NCI-H1417 treated with DMSO at 0.1 percent for 48 hours (cell line): ENCODE data around the gene BUB3.

Experiments
- DNase-seq: peaks from one replicate; lab custom pipeline; 2025; lab: John Stamatoyannopoulos, UW

BUB3 gene, protein sequence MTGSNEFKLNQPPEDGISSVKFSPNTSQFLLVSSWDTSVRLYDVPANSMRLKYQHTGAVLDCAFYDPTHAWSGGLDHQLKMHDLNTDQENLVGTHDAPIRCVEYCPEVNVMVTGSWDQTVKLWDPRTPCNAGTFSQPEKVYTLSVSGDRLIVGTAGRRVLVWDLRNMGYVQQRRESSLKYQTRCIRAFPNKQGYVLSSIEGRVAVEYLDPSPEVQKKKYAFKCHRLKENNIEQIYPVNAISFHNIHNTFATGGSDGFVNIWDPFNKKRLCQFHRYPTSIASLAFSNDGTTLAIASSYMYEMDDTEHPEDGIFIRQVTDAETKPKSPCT

DNA sequence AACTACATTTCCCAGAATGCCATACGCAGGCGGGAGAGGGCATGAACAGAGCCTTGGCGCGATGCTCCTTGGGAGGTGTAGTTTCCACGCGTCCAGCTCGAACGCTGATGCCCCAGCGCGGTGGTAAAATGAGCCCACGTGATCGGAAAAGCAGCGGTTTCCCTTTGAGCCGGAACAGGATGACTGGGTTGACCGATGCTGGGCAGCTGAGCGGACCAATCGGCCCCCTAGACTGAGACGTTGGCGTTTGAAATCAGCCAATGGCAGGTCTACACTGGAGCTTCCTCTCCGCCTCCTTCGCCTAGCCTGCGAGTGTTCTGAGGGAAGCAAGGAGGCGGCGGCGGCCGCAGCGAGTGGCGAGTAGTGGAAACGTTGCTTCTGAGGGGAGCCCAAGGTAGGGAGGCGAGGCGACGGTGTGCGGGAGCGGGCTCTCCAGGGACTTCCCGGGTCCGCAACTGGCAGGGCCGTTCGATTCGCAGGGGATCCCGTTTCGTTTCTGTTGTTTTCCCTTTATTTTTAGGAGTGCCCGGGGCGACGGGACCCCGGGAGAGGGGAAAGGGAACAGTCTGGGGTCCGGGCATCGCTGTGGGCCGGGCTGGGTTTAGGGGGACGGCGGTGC is at the start of gene BUB3:
TSS of gene BUB3 (plus strand) at position 311 of the 619 bp plus-strand sequence. CDS start 516 bp downstream, outside the sequence.
- DNase-seq: peak; percentile 81

GRCh38 chr10:123109466-123109865 is 44.7 kb upstream of the BUB3 start:
- DNase-seq: no peak

DNA sequence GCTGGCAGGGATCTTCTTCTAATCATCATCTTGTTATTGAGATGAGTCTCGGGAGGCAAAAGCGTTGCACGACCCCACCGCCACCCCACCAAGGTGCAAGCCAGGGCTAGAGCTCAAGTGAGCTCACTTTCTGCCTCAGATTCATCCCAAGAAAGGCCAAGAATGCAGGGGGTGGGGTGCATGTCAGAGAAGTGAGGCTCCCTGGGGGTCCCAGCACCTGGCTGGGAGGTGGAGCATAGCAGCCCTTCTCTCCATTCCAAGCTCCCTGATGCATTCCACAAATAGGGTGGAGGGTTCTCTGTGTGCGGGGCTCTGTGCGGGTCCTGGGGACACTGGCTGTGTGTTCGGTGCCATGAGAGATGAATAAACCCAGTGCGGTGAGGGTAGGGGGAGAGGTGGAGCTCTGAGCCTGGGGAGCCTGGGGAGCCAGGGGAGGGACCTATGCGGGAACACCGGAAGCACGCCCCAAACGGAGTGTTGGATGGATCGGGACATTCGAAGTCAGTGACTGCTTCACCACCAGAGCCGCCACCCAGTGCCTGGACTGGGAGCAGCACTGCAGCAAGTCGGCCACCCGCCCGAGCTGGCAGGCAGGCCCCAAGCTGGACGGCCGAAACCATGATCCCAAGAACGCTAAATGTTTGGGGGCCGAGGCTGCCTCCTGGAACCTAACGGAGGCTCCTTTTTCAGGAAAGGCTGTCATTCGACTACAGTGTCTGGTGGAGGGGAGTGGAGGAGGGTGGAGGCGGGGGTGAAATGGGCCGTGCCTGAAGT is 36.4 kb upstream of the BUB3 start:
- DNase-seq: no peak

- DNase-seq: no peak
Measured at GRCh38 chr10:123119081-123119480, 35.1 kb upstream of the BUB3 start.

GRCh38 chr10:123126246-123126645 is 28.0 kb upstream of the BUB3 start:
- no peak for DNase-seq

DNA sequence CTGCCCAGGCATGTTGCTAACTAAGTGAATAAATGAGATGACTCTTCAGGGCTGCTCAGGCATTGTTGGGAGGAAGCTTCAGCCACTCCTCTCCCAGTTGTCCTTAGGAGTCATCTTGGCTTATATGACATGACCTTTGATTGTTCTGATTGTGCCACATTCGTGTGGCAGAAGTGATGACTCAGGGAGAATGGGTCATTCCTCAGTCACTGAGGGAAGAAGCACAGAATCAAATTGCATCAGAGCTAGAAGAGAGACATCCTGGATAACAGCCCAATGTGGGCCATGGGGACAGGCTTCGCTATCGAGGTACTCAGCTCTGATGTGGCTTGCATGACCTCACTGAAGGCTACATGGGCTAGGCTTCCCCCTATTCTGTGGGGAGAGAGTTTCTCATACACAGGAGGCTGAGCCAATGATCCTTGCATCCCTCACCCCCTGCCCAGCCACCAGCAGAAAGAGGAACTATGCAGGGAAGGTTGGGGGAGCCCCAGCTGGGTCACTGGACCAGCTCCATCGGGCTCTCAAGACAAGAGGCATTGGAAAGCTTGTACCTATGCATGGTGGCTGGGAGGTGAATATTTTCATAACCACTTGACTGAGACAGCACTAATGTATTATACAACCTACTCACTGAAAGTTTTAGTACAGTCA is 24.5 kb upstream of the BUB3 start:
- DNase-seq: no peak

DNA sequence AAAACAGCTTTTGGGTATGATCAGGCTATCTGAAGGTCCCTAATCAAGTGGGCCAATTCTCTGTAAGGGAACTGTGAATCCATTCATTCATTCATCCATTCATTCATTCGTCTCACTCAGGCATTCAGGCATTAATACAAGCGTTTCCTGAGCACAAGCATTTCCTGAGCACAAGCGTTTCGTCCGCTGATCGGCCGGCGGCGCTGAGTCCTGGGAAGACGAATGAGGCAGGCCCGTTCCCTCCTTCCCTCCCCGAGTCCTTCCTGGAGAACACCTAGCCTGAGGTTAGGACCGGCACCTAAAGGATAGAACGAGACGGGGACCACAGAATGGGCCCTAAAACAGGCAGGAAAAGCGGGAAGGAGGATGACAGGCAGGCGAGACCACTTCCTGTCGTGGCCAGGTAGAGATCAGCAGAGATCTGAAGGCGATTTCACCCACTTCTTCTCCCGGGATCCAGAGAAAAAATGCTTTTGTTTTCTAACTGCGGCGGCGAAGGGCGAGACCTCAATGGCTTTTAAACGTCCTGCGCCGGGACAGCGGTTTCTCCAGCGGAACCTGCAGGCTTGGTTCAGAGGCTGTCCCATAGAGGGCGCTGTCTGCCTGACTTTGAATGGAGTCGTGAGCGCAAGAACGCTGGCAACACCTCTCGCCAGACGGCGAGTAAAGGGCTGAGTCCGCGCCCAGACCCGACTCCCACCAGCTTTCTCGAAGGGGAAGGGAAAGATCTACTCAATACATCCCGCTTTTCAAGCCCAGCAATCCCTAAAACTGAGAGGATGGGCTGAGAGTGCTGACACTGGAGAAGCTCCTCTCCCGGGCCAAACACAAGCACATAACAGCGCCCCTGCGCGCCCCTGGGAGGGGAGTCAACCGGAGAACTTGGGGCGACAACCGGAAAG is 21.4 kb upstream of the BUB3 start:
- no peak for DNase-seq

- DNase-seq: no peak
Measured at GRCh38 chr10:123133541-123134342, 20.5 kb upstream of the BUB3 start.

- no peak for DNase-seq
Measured at GRCh38 chr10:123134343-123134914, 19.8 kb upstream of the BUB3 start.

DNA sequence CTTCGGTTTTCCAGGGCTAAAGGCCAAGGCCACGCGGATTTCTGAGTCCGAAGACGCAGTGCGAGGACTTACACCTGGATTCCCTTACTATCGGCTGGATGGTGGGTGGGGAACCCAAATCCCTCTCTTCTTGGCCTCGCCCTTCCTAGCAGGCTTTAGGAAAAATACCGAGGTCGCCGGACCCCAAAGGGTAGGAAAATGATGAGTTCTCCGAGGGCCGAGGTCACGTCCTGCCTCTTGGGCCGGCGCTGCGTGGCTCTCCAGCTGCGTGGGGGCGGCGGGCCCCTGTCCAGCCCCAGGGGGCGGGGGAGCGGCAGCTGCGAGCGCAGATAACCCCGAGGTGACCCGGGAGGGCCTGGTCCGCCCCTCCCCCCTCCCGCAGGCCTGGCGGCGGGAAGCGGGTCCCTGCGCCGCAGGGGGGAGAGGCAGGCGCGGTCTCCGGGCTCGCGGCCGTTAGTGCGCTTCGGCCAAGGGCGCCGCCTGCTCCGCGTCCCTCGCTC is 19.2 kb upstream of the BUB3 start:
- DNase-seq: no peak

DNA sequence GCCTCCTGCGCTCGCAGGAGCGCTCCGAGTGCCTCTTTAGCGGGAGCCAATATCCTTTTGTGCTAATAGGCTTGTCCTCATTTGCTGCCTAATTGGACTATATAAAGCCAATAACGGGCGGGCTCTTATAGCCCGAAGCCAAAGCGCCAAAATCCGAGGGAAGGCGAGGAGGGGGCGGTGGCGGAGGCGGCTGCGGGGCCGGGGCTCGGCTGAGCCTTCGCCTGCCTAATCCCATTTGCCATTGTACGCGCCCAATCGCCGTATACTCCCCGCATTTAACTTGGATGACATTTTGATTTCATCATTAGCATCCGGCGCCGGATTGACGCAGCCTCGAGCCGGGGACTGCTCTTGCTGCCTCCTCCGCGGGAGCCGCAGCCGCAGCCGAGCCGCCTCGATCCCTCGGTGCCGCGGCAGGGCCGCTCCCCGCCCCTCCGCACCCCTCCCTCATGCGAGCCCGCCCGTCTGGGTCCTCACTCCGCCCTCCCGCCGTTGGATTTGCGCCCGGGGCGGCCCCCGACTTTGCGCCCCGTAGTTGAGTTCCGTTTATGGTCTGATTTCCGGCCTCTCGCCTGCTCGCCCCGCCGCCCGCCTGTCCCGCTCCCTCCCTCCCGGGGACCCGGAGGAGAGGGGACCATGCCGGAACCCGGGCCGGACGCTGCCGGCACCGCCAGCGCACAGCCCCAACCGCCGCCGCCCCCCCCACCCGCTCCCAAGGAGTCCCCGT is 18.6 kb upstream of the BUB3 start, which contains the start of gene HMX3:
TSS of gene HMX3 (plus strand) at position 556 of the 727 bp plus-strand sequence. CDS start at position 637, 81 bp downstream.
- no peak for DNase-seq

- DNase-seq: no peak
Measured at GRCh38 chr10:123136221-123136805, 17.9 kb upstream of the BUB3 start.

GRCh38 chr10:123136806-123137642 is 17.2 kb upstream of the BUB3 start:
- no peak for DNase-seq

DNA sequence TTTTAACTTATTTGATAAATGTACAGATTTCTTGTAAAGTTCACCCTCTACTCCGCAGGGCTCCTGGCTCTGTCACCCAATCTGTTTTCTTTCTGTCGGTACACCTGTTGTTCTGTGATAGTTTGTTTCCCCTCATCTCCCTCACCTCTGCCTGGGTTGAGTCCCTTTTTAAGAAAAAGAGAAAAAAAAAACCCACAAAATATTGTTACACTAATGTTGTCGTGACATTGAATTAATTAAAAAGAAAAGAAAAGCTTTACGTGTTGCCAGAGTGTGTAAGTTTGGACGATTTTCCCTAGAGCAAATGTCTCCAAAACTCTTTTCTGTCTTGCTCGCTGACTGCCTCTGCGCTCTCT is 15.1 kb upstream of the BUB3 start:
- DNase-seq: no peak

GRCh38 chr10:123139521-123140163 is 14.6 kb upstream of the BUB3 start:
- DNase-seq: no peak

GRCh38 chr10:123140164-123140982 is 13.8 kb upstream of the BUB3 start:
- DNase-seq: no peak
